ENCODE data around the gene ISL1. TPM values are rescaled to one million over a fixed set of nuclear protein-coding genes. Genes with fewer than 3 reads are reported as not detected.

The ISL1 gene
- total RNA-seq, 1 donor from 2014 or later = not detected

GRCh38 chr5:51398875-51399642 lies 15.8 kb downstream of the ISL1 start:
- no peaks in the 10 kb centered on the region for H3K36me3 ChIP-seq
- intact Hi-C loops (cut with DNase I) = no loop called here
- no peaks in the 10 kb centered on the region for H3K4me1 ChIP-seq
- DNase-seq (no peak), ATAC-seq (no peak)
- no peak for TF ChIP-seq CTCF (IDR thresholded peaks at IDR 0.05)
- H3K27ac ChIP-seq = no peak overlapping the region
- no peak overlapping the region for H3K4me3 ChIP-seq
- H3K27me3 ChIP-seq = peaks cover 65% of the 10 kb centered on the region
- no peaks in the 10 kb centered on the region for H3K9me3 ChIP-seq

GRCh38 chr5:51399643-51400006 lies 16.4 kb downstream of the ISL1 start:
- TF ChIP-seq CTCF (IDR thresholded peaks at IDR 0.05) = no peak
- H3K36me3 ChIP-seq = no peaks in the 10 kb centered on the region
- ATAC-seq (no peak), DNase-seq (no peak)
- intact Hi-C loops (cut with DNase I) = no loop called here
- H3K27ac ChIP-seq = no peak overlapping the region
- H3K27me3 ChIP-seq = peaks cover 62% of the 10 kb centered on the region
- no peak overlapping the region for H3K4me3 ChIP-seq
- no peaks in the 10 kb centered on the region for H3K9me3 ChIP-seq
- no peaks in the 10 kb centered on the region for H3K4me1 ChIP-seq

- H3K27ac ChIP-seq = no peak overlapping the region
- peaks cover 25% of the 10 kb centered on the region for H3K27me3 ChIP-seq
- DNase-seq = no peak
- intact Hi-C loops (cut with DNase I) = no loop called here
- no peaks in the 10 kb centered on the region for H3K4me1 ChIP-seq
- no peak for ATAC-seq
- no peaks in the 10 kb centered on the region for H3K36me3 ChIP-seq
- no peak for TF ChIP-seq CTCF (IDR thresholded peaks at IDR 0.05)
- H3K4me3 ChIP-seq = no peak overlapping the region
- peaks cover 3% of the 10 kb centered on the region for H3K9me3 ChIP-seq
Measured at GRCh38 chr5:51404255-51404654, 21.0 kb downstream of the ISL1 start.

- no peak overlapping the region for H3K4me3 ChIP-seq
- ATAC-seq (no peak), DNase-seq (no peak)
- no peaks in the 10 kb centered on the region for H3K36me3 ChIP-seq
- intact Hi-C loops (cut with DNase I) = no loop called here
- H3K27ac ChIP-seq = no peak overlapping the region
- TF ChIP-seq CTCF (IDR thresholded peaks at IDR 0.05) = no peak
- no peaks in the 10 kb centered on the region for H3K4me1 ChIP-seq
- peaks cover 11% of the 10 kb centered on the region for H3K27me3 ChIP-seq
- H3K9me3 ChIP-seq = peaks cover 3% of the 10 kb centered on the region
Measured at GRCh38 chr5:51411921-51412325, 28.7 kb downstream of the ISL1 start.

- no peaks in the 10 kb centered on the region for H3K36me3 ChIP-seq
- DNase-seq (no peak), ATAC-seq (no peak)
- no peaks in the 10 kb centered on the region for H3K9me3 ChIP-seq
- H3K27me3 ChIP-seq = peaks cover 11% of the 10 kb centered on the region
- no peak overlapping the region for H3K27ac ChIP-seq
- intact Hi-C loops (cut with DNase I) = no loop called here
- TF ChIP-seq CTCF (IDR thresholded peaks at IDR 0.05) = no peak
- H3K4me3 ChIP-seq = no peak overlapping the region
- no peaks in the 10 kb centered on the region for H3K4me1 ChIP-seq
Measured at GRCh38 chr5:51414516-51414915, 31.3 kb downstream of the ISL1 start.

- ATAC-seq (no peak), DNase-seq (no peak)
- Histone ChIP-seq H3K27me3 (peaks cover 11% of the 10 kb centered on the region), H3K4me1 (no peaks in the 10 kb centered on the region), H3K4me3 (no peak overlapping the region), H3K9me3 (no peaks in the 10 kb centered on the region), H3K36me3 (no peaks in the 10 kb centered on the region), H3K27ac (no peak overlapping the region)
- intact Hi-C loops (cut with DNase I) = no loop called here
- TF ChIP-seq CTCF (IDR thresholded peaks at IDR 0.05) = no peak
Measured at GRCh38 chr5:51416149-51416548, 32.9 kb downstream of the ISL1 start.
